Tibial artery (tissue), 4 donors: ENCODE results near the gene LMNA.

Source experiments
- DNase-seq, 2 donors: peaks; one replicate each; pipeline ENCODE4 v3.0.0-alpha.2; 2019
- H3K27ac ChIP-seq, 2 donors: fragments of 200-600 bp; sonication (generic) in 1 of 2; 1 replicate in 1 of 2; 2 replicates in 1 of 2; pipeline ENCODE4 v1.5.1; 2018 to 2019; ENCODE audit warnings: mild to moderate bottlenecking in 1 of 2
- H3K27me3 ChIP-seq, 2 donors: fragments of 200-600 bp; sonication (generic) in 1 of 2; one replicate each; pipeline versions ENCODE4 v1.5.1 to v1.6.0; 2016 to 2019
- H3K36me3 ChIP-seq, 3 donors: fragments of 200-600 bp; sonication (generic) in 2 of 3; one replicate each; pipeline ENCODE4 v1.5.1; 2016 to 2019; ENCODE audit warnings: mild to moderate bottlenecking in 2 of 3
- H3K4me1 ChIP-seq, 4 donors: fragments of 200-600 bp; sonication (generic) in 2 of 4; 1 replicate in 3 of 4; 2 replicates in 1 of 4; pipeline ENCODE4 v1.5.1; 2016 to 2019
- H3K4me3 ChIP-seq, 2 donors: fragments of 200-600 bp; sonication (generic) in 1 of 2; 1 replicate in 1 of 2; 2 replicates in 1 of 2; pipeline ENCODE4 v1.5.1; 2018 to 2019; ENCODE audit warnings: mild to moderate bottlenecking in 2 of 2
- H3K9me3 ChIP-seq, 3 donors: fragments of 200-600 bp; sonication (generic) in 1 of 3; one replicate each; pipeline ENCODE4 v1.5.1; 2016 to 2019
- intact Hi-C: fragments of 100-400 bp; cut with DNase I; formaldehyde crosslinking; loops from one replicate; pipeline ENCODE4 v1.15.0; 2023; ENCODE audit warnings: low total_unique reads
- TF ChIP-seq, protein P1 (sequence below), 2 experiments: fragments of 200-600 bp in 1 of 2; fragments of 450-650 bp in 1 of 2; IDR thresholded peaks; one replicate each; pipeline ENCODE4 v1.5.1; 2017 to 2019; ENCODE audit warnings: antibody characterized with exemption in 2 of 2, mild to moderate bottlenecking in 1 of 2, moderate library complexity in 1 of 2

The LMNA gene

DNA sequence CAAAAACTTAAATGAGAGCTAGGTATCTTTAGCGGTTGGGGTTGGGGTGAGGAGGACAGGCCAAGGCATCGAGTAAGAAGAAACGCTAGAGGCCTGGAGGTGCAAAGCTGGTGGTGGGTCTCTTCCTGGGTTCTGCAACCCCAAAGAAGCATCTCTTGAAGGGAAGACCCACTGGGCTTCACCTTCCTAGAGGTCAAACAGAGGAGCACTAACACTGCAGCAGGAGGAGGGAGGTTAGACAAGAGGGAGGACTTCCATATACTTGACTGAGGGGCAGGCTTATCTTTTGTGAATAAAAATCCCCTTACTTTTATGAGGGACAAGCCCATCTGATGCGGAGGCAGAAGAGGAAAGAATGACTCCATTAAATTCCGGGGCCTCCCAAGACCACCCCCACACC, 34.7 kb upstream of the LMNA start:
- TF ChIP-seq, protein P1, sequence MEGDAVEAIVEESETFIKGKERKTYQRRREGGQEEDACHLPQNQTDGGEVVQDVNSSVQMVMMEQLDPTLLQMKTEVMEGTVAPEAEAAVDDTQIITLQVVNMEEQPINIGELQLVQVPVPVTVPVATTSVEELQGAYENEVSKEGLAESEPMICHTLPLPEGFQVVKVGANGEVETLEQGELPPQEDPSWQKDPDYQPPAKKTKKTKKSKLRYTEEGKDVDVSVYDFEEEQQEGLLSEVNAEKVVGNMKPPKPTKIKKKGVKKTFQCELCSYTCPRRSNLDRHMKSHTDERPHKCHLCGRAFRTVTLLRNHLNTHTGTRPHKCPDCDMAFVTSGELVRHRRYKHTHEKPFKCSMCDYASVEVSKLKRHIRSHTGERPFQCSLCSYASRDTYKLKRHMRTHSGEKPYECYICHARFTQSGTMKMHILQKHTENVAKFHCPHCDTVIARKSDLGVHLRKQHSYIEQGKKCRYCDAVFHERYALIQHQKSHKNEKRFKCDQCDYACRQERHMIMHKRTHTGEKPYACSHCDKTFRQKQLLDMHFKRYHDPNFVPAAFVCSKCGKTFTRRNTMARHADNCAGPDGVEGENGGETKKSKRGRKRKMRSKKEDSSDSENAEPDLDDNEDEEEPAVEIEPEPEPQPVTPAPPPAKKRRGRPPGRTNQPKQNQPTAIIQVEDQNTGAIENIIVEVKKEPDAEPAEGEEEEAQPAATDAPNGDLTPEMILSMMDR (IDR thresholded peaks at IDR 0.05): no peak
- Histone ChIP-seq H3K4me3 (no peak overlapping the region), H3K36me3 (no peaks in the 10 kb centered on the region), H3K27ac (no peak overlapping the region), H3K27me3 (peaks cover 0 to 26% of the 10 kb centered on the region in 2 donors), H3K4me1 (peaks cover 0 to 23% (median 14%) of the 10 kb centered on the region in 4 donors), H3K9me3 (no peaks in the 10 kb centered on the region)
- no peak for DNase-seq
- intact Hi-C loops: no loop called here

DNA sequence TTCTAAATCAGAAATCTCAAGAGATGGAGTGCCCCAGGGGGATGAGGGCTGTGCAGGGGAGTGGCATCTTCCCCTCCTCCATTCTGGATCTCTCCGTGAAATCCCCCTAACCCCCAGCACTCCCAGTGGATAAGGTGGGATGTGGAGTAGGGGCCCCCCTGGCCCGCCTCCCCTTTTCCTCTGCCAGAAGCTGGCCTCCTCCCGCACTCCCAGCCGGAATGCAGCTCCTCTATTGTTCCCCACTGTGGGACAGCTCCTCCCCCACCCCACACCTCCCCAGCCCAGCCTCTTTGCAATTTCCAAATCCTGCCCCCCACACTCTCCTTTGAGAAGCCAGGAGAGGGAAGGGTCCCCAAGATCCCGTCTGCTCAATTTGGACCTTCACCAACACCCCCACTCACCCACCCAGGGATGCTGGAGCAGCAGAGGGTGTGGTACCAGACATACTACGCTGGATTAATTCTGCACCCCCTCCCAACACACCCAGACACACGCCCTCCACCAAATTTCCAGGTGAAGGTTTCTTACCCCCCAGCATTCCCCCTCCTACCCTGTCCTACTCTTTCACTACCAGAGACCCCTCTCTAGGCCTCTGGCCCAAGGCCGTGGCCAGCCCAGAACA, 34.2 kb upstream of the LMNA start:
- H3K36me3 ChIP-seq: no peaks in the 10 kb centered on the region
- no peak overlapping the region for H3K27ac ChIP-seq
- H3K27me3 ChIP-seq: peaks cover 0 to 26% of the 10 kb centered on the region in 2 donors
- H3K4me3 ChIP-seq: no peak overlapping the region
- intact Hi-C loops: no loop called here
- DNase-seq: no peak
- H3K9me3 ChIP-seq: no peaks in the 10 kb centered on the region
- TF ChIP-seq, protein P1 (IDR thresholded peaks at IDR 0.05): no peak
- peaks cover 0 to 23% (median 14%) of the 10 kb centered on the region in 4 donors for H3K4me1 ChIP-seq

DNA sequence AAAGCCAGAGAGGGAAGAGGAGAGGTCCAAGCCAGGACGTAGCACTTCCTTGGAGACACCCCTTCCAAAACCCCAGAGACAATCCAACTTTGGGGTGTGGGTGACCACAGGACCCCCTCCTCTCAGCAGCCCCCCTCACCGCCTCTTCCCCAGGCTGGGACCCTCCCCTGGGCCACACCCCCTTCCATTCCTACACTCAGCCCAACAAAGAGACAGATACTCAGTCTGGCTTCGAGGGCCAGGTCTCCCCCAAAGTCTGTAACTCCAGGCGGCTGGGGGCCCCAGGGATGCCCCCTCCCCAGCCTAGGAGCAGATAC, 33.7 kb upstream of the LMNA start:
- H3K4me3 ChIP-seq: no peak overlapping the region
- H3K4me1 ChIP-seq: peaks cover 0 to 23% (median 14%) of the 10 kb centered on the region in 4 donors
- H3K36me3 ChIP-seq: no peaks in the 10 kb centered on the region
- DNase-seq: no peak
- TF ChIP-seq, protein P1 (IDR thresholded peaks at IDR 0.05): no peak
- no peaks in the 10 kb centered on the region for H3K9me3 ChIP-seq
- H3K27ac ChIP-seq: no peak overlapping the region
- intact Hi-C loops: no loop called here
- peaks cover 0 to 26% of the 10 kb centered on the region in 2 donors for H3K27me3 ChIP-seq

DNA sequence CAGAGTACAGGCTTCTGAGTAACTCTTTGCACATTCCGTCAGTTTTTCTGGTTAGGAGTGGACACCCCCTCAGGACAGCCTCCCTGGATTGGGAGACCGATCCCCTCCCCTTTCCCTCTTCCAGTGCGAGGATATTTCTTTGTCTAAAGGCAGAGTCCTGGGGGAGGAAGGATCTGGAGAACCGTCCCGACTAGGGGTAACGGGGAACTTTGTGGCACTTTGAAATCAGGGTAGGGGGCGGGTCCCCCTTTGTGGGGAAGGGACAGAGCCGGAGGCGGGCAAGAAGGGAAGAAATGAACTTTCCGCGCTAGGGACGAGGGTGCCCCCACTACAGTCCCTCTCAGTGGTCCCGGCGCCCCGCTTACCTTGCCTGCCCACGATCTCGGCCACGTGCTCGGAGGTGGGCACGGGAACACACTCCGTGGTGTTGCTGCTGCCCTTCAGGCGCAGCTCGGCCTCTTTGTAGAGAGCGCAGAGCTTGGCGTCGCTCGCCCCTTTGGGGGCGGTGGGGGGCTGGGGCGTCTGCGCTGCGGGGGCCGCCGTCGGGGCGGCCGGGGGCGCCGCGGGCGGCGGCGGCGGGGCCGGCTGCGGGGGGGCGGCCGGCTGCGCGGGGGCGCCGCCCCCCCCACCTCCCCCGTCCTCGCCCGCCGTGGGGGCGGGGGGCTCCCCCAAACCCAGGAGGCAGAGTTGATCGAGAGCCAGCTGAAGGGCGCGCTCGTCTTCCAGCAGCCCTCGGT, 33.2 kb upstream of the LMNA start:
- Histone ChIP-seq H3K4me3 (peak overlapping the region; percentile 74 to 79), H3K4me1 (peaks cover 0 to 23% (median 14%) of the 10 kb centered on the region in 4 donors), H3K9me3 (no peaks in the 10 kb centered on the region), H3K36me3 (no peaks in the 10 kb centered on the region), H3K27ac (no peak overlapping the region), H3K27me3 (peaks cover 0 to 23% of the 10 kb centered on the region in 2 donors)
- TF ChIP-seq, protein P1 (IDR thresholded peaks at IDR 0.05): no peak
- DNase-seq: no peak
- intact Hi-C loops: no loop called here

DNA sequence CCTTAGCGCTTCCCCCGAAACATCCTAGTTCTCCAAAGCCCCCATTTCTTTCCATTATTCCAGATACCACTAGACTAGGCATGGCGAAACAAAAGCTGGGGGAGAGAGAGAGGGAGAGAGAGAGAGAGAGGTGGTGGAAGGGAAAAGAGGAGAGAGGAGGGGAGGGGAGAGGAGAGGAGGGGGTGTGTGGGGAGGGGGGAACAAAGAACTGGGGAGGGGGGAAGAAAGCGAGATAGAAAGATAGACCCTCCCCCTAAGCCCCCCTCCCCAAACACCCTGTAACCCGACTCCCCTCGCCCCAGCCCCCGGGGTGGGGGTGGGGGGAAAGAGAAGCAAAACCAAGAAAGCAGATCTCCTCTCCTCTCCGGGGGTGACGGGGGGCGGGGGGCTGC, 32.6 kb upstream of the LMNA start:
- TF ChIP-seq, protein P1 (IDR thresholded peaks at IDR 0.05): no peak
- Histone ChIP-seq H3K9me3 (no peaks in the 10 kb centered on the region), H3K36me3 (no peaks in the 10 kb centered on the region), H3K4me1 (peaks cover 0 to 23% (median 14%) of the 10 kb centered on the region in 4 donors), H3K4me3 (peak overlapping the region; percentile 74 to 79), H3K27ac (no peak overlapping the region), H3K27me3 (peaks cover 0 to 18% of the 10 kb centered on the region in 2 donors)
- intact Hi-C loops: no loop called here
- no peak for DNase-seq
